Kidney (tissue), 14 donors: ENCODE data around the gene MDGA2. TPM values are rescaled to one million over a fixed set of nuclear protein-coding genes. Genes with fewer than 3 reads are reported as not detected.
"Not testable (repeated sequence)": the region's sequence is repeated elsewhere in the genome, so short reads cannot be mapped to it uniquely, and the experiment has no call there.

Source experiments
- DNase-seq, 5 donors: peaks; one replicate each; pipeline ENCODE4 v3.0.0-alpha.2; 2013 to 2020
- FAIRE-seq: peaks from 2 replicates; lab custom pipeline; 2012; peaks lifted over from hg19 to GRCh38; lab: Jason Lieb, UNC
- H3K27ac ChIP-seq, 2 donors: one replicate each; pipeline ENCODE4 v1.7.0; 2013; ENCODE audit warnings: low read depth in 2 of 2, low read length in 2 of 2, inconsistent platforms in 1 of 2
- H3K27me3 ChIP-seq: one replicate; pipeline ENCODE4 v1.7.1; 2013; ENCODE audit warnings: low read length, inconsistent platforms; ENCODE audit not compliant: control insufficient read depth, insufficient read depth
- H3K36me3 ChIP-seq, 3 donors: one replicate each; pipeline versions ENCODE4 v1.7.0 to v1.7.1; 2013; ENCODE audit warnings: low read length in 3 of 3, control low read depth in 1 of 3, inconsistent platforms in 1 of 3; ENCODE audit not compliant: insufficient read depth in 3 of 3, control insufficient read depth in 2 of 3
- H3K4me1 ChIP-seq, 3 donors: one replicate each; pipeline versions ENCODE4 v1.7.0 to v1.7.1; 2013; ENCODE audit warnings: low read length in 3 of 3, inconsistent platforms in 1 of 3, low read depth in 1 of 3; ENCODE audit not compliant: control insufficient read depth in 2 of 3, insufficient read depth in 2 of 3
- H3K4me3 ChIP-seq, 3 donors: one replicate each; pipeline versions ENCODE4 v1.7.0 to v1.8.1; 2013; ENCODE audit warnings: low read length in 3 of 3, control low read depth in 1 of 3, inconsistent platforms in 1 of 3
- H3K9ac ChIP-seq, 3 donors: one replicate each; pipeline versions ENCODE4 v1.7.0 to v1.7.1; 2013; ENCODE audit warnings: low read length in 3 of 3, control low read depth in 1 of 3, inconsistent platforms in 1 of 3
- H3K9me3 ChIP-seq, 3 donors: one replicate each; pipeline versions ENCODE4 v1.7.0 to v1.7.1; 2013; ENCODE audit warnings: low read length in 3 of 3, control low read depth in 1 of 3, inconsistent platforms in 1 of 3; ENCODE audit not compliant: control insufficient read depth in 2 of 3, insufficient read depth in 1 of 3
- CTCF ChIP-seq: IDR thresholded peaks from 3 replicates; pipeline ENCODE4 v1.5.1; 2012; ENCODE audit warnings: mild to moderate bottlenecking, moderate library complexity, borderline replicate concordance; ENCODE audit not compliant: insufficient read depth; ENCODE audit errors: extremely low read depth
- intact Hi-C: fragments of 100-400 bp; cut with DNase I; formaldehyde crosslinking; loops from one replicate; pipeline ENCODE4 v1.11.1; 2022
- polyA plus RNA-seq: library from polyadenylated mRNA; stranded (reverse); fragments of 350-450 nt; fragmentation: Illumina TruSeq; extraction: RNeasy Lipid Tissue Mini Kit (QIAGEN cat#74804); gene quantifications from one replicate; pipeline ENCODE4 v1.2.3, GENCODE V29; 2014; ENCODE audit warnings: low read depth, low replicate concordance; ENCODE audit not compliant: insufficient read depth
- total RNA-seq: library from RNA; stranded (reverse); fragmentation: NEBNext Ultra II Directional; extraction: Animal tissue kit (Norgen Biotek cat#: 25700); gene quantifications from one replicate; pipeline ENCODE4 v1.2.1, GENCODE V29; 2021
- donor health status: control.
- donor health status: control.
- donor health status: control.
- donor health status: control.
- donor health status: control.
- donor health status: DM: yes; HTN: yes; CAD: no.
- donor health status: Normal renal cell carcinoma (clear cell type).

MDGA2 gene
- total and polyA plus RNA-seq, 2 donors from 2014 or later = 0.41 TPM; not detected in 1

- no peaks in the 10 kb centered on the region for H3K4me1 ChIP-seq
- TF ChIP-seq CTCF = no peak
- no peak for FAIRE-seq
Measured at GRCh38 chr14:47195582-47195981, 479.8 kb downstream of the MDGA2 start.

DNA sequence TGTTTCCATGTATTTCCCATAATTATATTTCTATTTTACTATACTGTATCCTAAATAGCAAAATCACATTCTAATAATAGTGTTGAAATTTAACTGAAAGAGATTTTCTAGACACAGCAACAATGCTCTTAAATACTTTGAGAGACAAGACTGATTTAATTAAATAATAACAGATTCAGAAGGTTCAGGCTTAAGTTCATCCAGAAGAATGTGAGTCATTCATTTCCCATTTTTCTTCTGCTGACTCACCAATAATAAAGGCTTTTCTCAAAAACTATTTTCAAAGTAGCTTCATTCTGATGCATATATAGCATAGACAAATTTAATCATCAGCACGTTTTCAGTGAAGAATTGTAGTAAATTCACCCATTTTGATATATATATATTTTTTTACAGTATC lies 481.4 kb downstream of the MDGA2 start:
- DNase-seq (peak in 1 of 5 donors; percentile 13), FAIRE-seq (peak; percentile 70)
- H3K4me3 ChIP-seq = no peak overlapping the region
- no peaks in the 10 kb centered on the region for H3K4me1 ChIP-seq
- TF ChIP-seq CTCF = no peak
- intact Hi-C loops = no loop called here
- no peak overlapping the region for H3K9ac ChIP-seq
- no peaks in the 10 kb centered on the region for H3K27me3 ChIP-seq
- H3K36me3 ChIP-seq = no peaks in the 10 kb centered on the region
- H3K9me3 ChIP-seq = no peaks in the 10 kb centered on the region
- no peak overlapping the region for H3K27ac ChIP-seq

More at GRCh38 chr14:47195582-47195981, 479.8 kb downstream of the MDGA2 start:
- Histone ChIP-seq H3K9me3 (no peaks in the 10 kb centered on the region), H3K36me3 (no peaks in the 10 kb centered on the region), H3K27me3 (no peaks in the 10 kb centered on the region), H3K27ac (no peak overlapping the region), H3K4me3 (no peak overlapping the region), H3K9ac (no peak overlapping the region)
- intact Hi-C loops = no loop called here
- DNase-seq = no peak

DNA sequence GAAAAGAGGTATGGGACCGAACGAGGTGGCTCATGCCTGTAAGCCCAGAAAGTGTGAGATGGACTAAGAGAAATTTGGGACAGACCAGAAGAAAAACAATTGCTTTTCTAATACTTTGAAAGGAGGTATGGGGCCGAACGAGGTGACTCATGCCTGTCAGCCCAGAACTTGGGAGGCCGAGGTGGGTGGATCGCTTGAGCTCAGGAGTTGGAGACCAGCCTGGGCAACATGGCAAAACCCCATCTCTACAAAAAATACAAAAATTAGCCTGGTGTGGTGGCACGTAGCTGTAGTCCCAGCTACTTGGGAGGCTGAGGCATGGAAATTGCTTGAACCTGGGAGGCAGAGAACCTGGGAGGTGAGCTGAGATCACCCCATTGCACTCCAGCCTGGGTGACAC lies 483.2 kb downstream of the MDGA2 start:
- H3K9me3 ChIP-seq, H3K4me1 ChIP-seq, DNase-seq, H3K9ac ChIP-seq, FAIRE-seq, intact Hi-C loops, H3K27ac ChIP-seq, H3K36me3 ChIP-seq, H3K27me3 ChIP-seq, H3K4me3 ChIP-seq: not testable (repeated sequence)

- FAIRE-seq (no peak), DNase-seq (no peak)
- Histone ChIP-seq H3K4me3 (no peak overlapping the region), H3K27ac (no peak overlapping the region), H3K27me3 (no peaks in the 10 kb centered on the region), H3K9ac (no peak overlapping the region), H3K4me1 (no peaks in the 10 kb centered on the region), H3K36me3 (no peaks in the 10 kb centered on the region), H3K9me3 (no peaks in the 10 kb centered on the region)
- intact Hi-C loops = no loop called here
- no peak for TF ChIP-seq CTCF
Measured at GRCh38 chr14:47191700-47192099, 483.7 kb downstream of the MDGA2 start.
